Activated T-cell treated with anti-CD3 and anti-CD28 coated beads, Interleukin-2, amount 50 U/mL, for 4 hours (primary cell): ENCODE data around the gene ZCCHC24. TPM values are rescaled to one million over a fixed set of nuclear protein-coding genes. Genes with fewer than 3 reads are reported as not detected.
A peak's percentile ranks its signal among the peaks of the same experiment; 100 is the strongest.
"Not testable (repeated sequence)": the region's sequence is repeated elsewhere in the genome, so short reads cannot be mapped to it uniquely, and the experiment has no call there.

Experiments used
- ATAC-seq, 2 donors: fragments of 200-7000 bp; cut with Tn5 transposase; one replicate each; pipeline ENCODE4 v1.10.0; 2021
- DNase-seq: peaks from one replicate; pipeline ENCODE4 v3.0.0-alpha.2; 2020
- H3K27me3 Mint-ChIP-seq: one replicate; pipeline ENCODE4 v1.8.0; 2021; ENCODE audit warnings: low read depth, mixed read lengths
- H3K36me3 Mint-ChIP-seq: one replicate; pipeline ENCODE4 v1.8.0; 2022; ENCODE audit warnings: mixed read lengths; ENCODE audit not compliant: insufficient read depth
- H3K4me1 Mint-ChIP-seq: one replicate; pipeline ENCODE4 v1.8.0; 2021; ENCODE audit warnings: low read depth, mixed read lengths
- H3K4me3 Mint-ChIP-seq: one replicate; pipeline ENCODE4 v1.8.0; 2021; ENCODE audit warnings: mild to moderate bottlenecking, moderate library complexity, mixed read lengths
- H3K9me3 Mint-ChIP-seq: one replicate; pipeline ENCODE4 v1.8.0; 2021; ENCODE audit warnings: mixed read lengths
- total RNA-seq, 3 donors: library from RNA; stranded (reverse); gene quantifications; one replicate each; pipeline ENCODE4 v1.2.1, GENCODE V29; 2021

ZCCHC24 gene
- total RNA-seq, 3 donors from 2014 or later: 0.26 to 0.92 (median 0.63) TPM

GRCh38 chr10:79460687-79461086 lies 15.3 kb upstream of the ZCCHC24 start:
- H3K4me3 Mint-ChIP-seq: no peak overlapping the region
- ATAC-seq (no peak), DNase-seq (no peak)
- H3K9me3 Mint-ChIP-seq: no peaks in the 10 kb centered on the region
- H3K27me3 Mint-ChIP-seq: peaks cover 2% of the 10 kb centered on the region
- no peaks in the 10 kb centered on the region for H3K36me3 Mint-ChIP-seq
- H3K4me1 Mint-ChIP-seq: no peaks in the 10 kb centered on the region

DNA sequence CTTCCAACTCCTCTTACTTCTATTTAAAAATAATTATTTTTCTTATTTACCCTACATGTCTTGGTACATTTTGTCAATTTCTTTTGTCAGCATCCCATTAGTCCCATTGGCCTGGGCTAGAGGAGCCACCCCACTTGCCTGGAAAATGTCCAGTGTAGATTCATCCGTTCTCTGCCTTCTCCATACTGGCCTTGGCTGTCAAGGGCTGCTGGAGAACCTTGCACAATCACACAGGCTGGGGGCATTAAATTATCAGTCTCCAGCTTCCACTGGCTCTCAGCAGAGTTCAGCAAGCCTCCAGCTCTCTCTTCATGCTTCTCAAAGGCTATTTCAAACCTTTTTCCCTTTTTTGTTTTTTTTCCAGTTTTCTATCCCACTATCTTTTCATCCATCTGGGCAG lies 13.8 kb upstream of the ZCCHC24 start:
- Mint-ChIP-seq H3K4me1 (no peaks in the 10 kb centered on the region), H3K27me3 (peaks cover 2% of the 10 kb centered on the region), H3K4me3 (no peak overlapping the region), H3K36me3 (no peaks in the 10 kb centered on the region), H3K9me3 (no peaks in the 10 kb centered on the region)
- ATAC-seq (no peak), DNase-seq (no peak)

GRCh38 chr10:79458483-79458882 lies 13.1 kb upstream of the ZCCHC24 start:
- Mint-ChIP-seq H3K9me3 (no peaks in the 10 kb centered on the region), H3K27me3 (peaks cover 2% of the 10 kb centered on the region), H3K4me1 (no peaks in the 10 kb centered on the region), H3K4me3 (no peak overlapping the region), H3K36me3 (no peaks in the 10 kb centered on the region)
- ATAC-seq: no peak
- DNase-seq: no peak

DNA sequence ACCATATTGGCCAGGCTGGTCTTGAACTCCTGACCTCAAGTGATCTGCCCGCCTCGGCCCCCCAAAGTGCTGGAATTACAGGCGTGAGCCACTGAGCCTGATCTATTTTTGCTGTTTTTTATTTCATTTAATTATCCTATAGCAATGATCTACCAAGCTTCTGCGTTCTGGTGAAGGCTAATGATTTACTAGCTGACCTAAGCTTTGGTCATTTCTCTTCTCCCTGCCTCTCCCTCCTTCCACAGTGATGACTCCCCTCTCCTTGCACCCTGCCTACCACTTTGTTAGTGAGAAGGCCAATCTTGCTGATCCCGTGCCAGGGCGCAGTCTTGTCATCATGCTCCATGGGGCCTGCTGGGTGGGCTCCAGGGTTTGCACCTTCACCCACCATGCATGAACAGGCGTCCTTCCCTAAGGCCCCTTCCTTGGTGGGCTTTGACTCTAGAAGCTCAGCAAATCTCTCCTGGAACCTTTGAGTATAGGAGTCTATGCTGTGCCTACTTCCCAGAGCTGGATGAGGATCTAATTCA lies 11.9 kb upstream of the ZCCHC24 start:
- ATAC-seq: no peak
- Mint-ChIP-seq H3K36me3 (no peaks in the 10 kb centered on the region), H3K4me1 (no peaks in the 10 kb centered on the region), H3K27me3 (peaks cover 2% of the 10 kb centered on the region), H3K4me3 (no peak overlapping the region), H3K9me3 (no peaks in the 10 kb centered on the region)
- DNase-seq: no peak

DNA sequence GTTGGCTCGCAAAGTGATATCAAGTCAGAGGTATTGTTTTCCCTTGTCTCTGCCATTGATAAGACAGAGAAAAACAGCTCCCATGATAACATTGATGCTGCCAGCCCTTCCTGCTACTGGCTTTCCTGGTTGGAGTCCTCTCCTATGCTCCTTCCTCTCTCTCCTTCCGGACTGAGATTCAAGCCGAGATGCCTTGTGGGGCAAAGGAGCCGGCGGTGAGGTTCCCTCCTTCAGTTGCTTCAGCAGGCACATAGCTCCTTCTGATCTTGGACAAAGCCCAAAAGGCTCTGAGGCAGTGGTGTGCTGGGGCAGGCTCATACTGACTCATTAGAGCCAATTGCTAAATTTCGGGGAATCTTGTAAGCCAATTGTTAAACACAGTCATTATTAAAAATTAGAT lies 8.8 kb upstream of the ZCCHC24 start:
- H3K4me1 Mint-ChIP-seq: no peaks in the 10 kb centered on the region
- H3K9me3 Mint-ChIP-seq: no peaks in the 10 kb centered on the region
- peaks cover 2% of the 10 kb centered on the region for H3K27me3 Mint-ChIP-seq
- H3K4me3 Mint-ChIP-seq: no peak overlapping the region
- DNase-seq (no peak), ATAC-seq (no peak)
- H3K36me3 Mint-ChIP-seq: no peaks in the 10 kb centered on the region

- no peaks in the 10 kb centered on the region for H3K9me3 Mint-ChIP-seq
- peaks cover 2% of the 10 kb centered on the region for H3K27me3 Mint-ChIP-seq
- ATAC-seq (no peak), DNase-seq (no peak)
- no peaks in the 10 kb centered on the region for H3K4me1 Mint-ChIP-seq
- H3K4me3 Mint-ChIP-seq: no peak overlapping the region
- no peaks in the 10 kb centered on the region for H3K36me3 Mint-ChIP-seq
These were observed 8.0 kb upstream of the ZCCHC24 start for GRCh38 chr10:79453392-79453791.

- Mint-ChIP-seq H3K27me3 (no peaks in the 10 kb centered on the region), H3K36me3 (no peaks in the 10 kb centered on the region), H3K9me3 (no peaks in the 10 kb centered on the region), H3K4me1 (no peaks in the 10 kb centered on the region), H3K4me3 (no peak overlapping the region)
- no peak for ATAC-seq
- DNase-seq: no peak
These were observed 6.8 kb upstream of the ZCCHC24 start for GRCh38 chr10:79452174-79452611.

DNA sequence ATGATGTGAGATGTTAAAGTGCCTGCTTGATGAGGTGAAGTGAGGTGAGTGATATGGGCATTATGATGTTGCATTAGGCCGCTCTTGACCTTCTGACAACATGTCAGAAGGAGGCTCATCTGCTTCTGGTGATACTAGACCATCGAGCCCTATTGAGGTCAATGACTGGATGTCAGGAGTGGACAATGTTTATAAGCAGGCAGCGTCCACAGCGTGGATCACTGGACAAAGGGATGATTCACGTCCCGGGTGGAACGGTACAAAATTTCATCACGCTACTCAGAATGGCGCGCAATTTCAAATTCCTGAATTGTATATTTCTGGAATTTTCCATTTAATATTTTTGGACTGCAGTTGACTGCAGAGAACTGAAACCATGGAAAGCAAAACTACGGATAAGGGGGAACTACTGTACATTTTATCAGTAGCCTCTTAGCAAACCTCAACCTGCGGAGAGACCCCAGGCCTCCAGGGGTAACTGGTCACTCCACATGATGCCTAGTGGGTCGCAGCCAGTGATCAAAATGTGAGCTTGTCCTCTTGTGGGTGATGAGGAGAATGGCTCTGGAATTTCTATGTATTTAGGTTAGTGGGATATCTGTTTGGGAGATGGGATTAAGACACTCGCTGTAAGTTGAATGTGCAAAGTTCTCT lies 5.7 kb upstream of the ZCCHC24 start:
- H3K4me1 Mint-ChIP-seq: peaks cover 6% of the 10 kb centered on the region
- DNase-seq (no peak), ATAC-seq (no peak)
- no peak overlapping the region for H3K4me3 Mint-ChIP-seq
- H3K36me3 Mint-ChIP-seq: no peaks in the 10 kb centered on the region
- H3K9me3 Mint-ChIP-seq: no peaks in the 10 kb centered on the region
- H3K27me3 Mint-ChIP-seq: no peaks in the 10 kb centered on the region

DNA sequence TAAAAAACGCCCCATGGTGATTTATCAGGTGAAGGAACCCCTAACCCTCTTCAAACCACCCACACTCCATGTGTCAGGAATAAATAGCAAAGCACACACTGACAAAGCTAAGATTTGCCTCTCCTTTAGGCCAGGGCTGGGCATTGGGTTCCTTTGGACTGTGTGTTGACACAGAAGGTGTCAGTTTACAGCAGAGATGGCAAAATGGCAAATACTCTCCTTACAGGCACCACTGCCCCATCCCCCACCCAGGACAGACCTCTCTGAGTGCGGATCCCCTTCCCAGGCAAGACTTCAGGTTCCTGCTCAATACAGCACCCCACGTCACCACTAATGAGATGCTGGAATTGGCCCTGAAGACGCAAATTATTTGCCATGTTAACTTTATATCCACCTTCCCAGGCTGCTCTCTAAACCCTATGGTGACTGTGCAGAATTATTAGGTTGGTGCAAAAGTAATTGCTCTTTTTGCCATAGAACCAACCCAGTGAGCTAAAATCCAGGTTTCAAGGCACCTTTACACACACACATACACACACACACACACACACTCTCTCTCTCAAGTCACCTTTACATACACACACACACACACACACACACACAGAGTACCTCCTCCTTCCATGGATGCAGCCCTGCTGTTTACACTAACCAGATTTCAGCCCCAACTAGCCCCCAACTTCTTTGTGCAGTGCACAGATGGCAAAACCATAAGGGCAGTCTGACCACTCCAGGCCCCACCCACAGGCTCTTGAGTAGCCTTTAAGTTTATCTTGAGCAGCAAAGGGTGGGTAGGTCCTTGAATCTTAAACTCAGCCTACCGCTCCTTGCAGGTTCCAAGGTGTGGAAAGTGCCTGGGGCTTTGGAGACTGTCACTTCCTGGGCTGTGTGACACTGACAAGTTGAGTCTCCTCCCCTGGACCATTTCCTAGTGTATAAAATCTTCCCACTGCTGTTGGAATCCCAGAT lies 4.0 kb upstream of the ZCCHC24 start:
- no peak overlapping the region for H3K4me3 Mint-ChIP-seq
- no peaks in the 10 kb centered on the region for H3K9me3 Mint-ChIP-seq
- H3K27me3 Mint-ChIP-seq: no peaks in the 10 kb centered on the region
- DNase-seq (no peak), ATAC-seq (no peak)
- H3K4me1 Mint-ChIP-seq: peaks cover 11% of the 10 kb centered on the region
- H3K36me3 Mint-ChIP-seq: no peaks in the 10 kb centered on the region

GRCh38 chr10:79448732-79449049 lies 3.3 kb upstream of the ZCCHC24 start:
- H3K4me1 Mint-ChIP-seq: peaks cover 19% of the 10 kb centered on the region
- no peak for DNase-seq
- no peaks in the 10 kb centered on the region for H3K27me3 Mint-ChIP-seq
- H3K36me3 Mint-ChIP-seq: no peaks in the 10 kb centered on the region
- H3K4me3 Mint-ChIP-seq: no peak overlapping the region
- no peaks in the 10 kb centered on the region for H3K9me3 Mint-ChIP-seq
- ATAC-seq: no peak

- DNase-seq (no peak), ATAC-seq (no peak)
- H3K4me1 Mint-ChIP-seq: peaks cover 23% of the 10 kb centered on the region
- H3K36me3 Mint-ChIP-seq: no peaks in the 10 kb centered on the region
- H3K9me3 Mint-ChIP-seq: no peaks in the 10 kb centered on the region
- no peaks in the 10 kb centered on the region for H3K27me3 Mint-ChIP-seq
- H3K4me3 Mint-ChIP-seq: no peak overlapping the region
These were observed 2.7 kb upstream of the ZCCHC24 start for GRCh38 chr10:79447911-79448731.

- H3K27me3 Mint-ChIP-seq, H3K36me3 Mint-ChIP-seq, DNase-seq, H3K9me3 Mint-ChIP-seq, ATAC-seq: not testable (repeated sequence)
- peak overlapping the region; percentile 55 for H3K4me3 Mint-ChIP-seq
- peaks cover 23% of the 10 kb centered on the region for H3K4me1 Mint-ChIP-seq
These were observed 1.8 kb upstream of the ZCCHC24 start for GRCh38 chr10:79447249-79447648.

GRCh38 chr10:79446758-79447084 lies 1.3 kb upstream of the ZCCHC24 start:
- ATAC-seq (no peak), DNase-seq (no peak)
- H3K4me1 Mint-ChIP-seq: peaks cover 23% of the 10 kb centered on the region
- H3K9me3 Mint-ChIP-seq: no peaks in the 10 kb centered on the region
- no peaks in the 10 kb centered on the region for H3K36me3 Mint-ChIP-seq
- H3K4me3 Mint-ChIP-seq: peak overlapping the region; percentile 55
- no peaks in the 10 kb centered on the region for H3K27me3 Mint-ChIP-seq

- Mint-ChIP-seq H3K4me1 (peaks cover 23% of the 10 kb centered on the region), H3K4me3 (peak overlapping the region; percentile 80), H3K9me3 (no peaks in the 10 kb centered on the region), H3K27me3 (no peaks in the 10 kb centered on the region), H3K36me3 (no peaks in the 10 kb centered on the region)
- peak; percentile 17 for DNase-seq
- ATAC-seq: peak; percentile 2 to 3
These were observed 743 bp upstream of the ZCCHC24 start for GRCh38 chr10:79445977-79446757.
